Fibroblast of mammary gland (primary cell): ENCODE data around the gene BLOC1S5.

Source experiments
- DNase-seq: peaks from one replicate; pipeline ENCODE4 v3.0.0-alpha.2; 2010; ENCODE audit warnings: low read depth
- H3K4me3 ChIP-seq: 2 replicates; pipeline ENCODE4 v1.5.1; 2011; ENCODE audit warnings: low read depth, mild to moderate bottlenecking, low read length, moderate library complexity; ENCODE audit not compliant: control insufficient read depth
- CTCF ChIP-seq: conservative IDR thresholded peaks from 2 replicates; pipeline ENCODE4 v1.5.1; 2011; ENCODE audit warnings: low read depth, low read length, inconsistent platforms; ENCODE audit not compliant: control insufficient read depth, insufficient read depth

The BLOC1S5 gene

GRCh38 chr6:7999201-7999600, 65.0 kb downstream of the BLOC1S5 start:
- no peak overlapping the region for H3K4me3 ChIP-seq
- no peak for TF ChIP-seq CTCF
- DNase-seq = no peak

GRCh38 chr6:7998103-7998725, 66.0 kb downstream of the BLOC1S5 start:
- DNase-seq = peak; percentile 86
- no peak overlapping the region for H3K4me3 ChIP-seq
- TF ChIP-seq CTCF = no peak

GRCh38 chr6:7997286-7997685, 66.9 kb downstream of the BLOC1S5 start:
- DNase-seq = no peak
- H3K4me3 ChIP-seq = no peak overlapping the region
- TF ChIP-seq CTCF = no peak

- no peak for TF ChIP-seq CTCF
- no peak overlapping the region for H3K4me3 ChIP-seq
- peak; percentile 74 for DNase-seq
Observed at GRCh38 chr6:7996538-7997111, 67.6 kb downstream of the BLOC1S5 start.

GRCh38 chr6:7993952-7994351, 70.2 kb downstream of the BLOC1S5 start:
- TF ChIP-seq CTCF = no peak
- H3K4me3 ChIP-seq = no peak overlapping the region
- DNase-seq = no peak

- no peak overlapping the region for H3K4me3 ChIP-seq
- no peak for DNase-seq
- TF ChIP-seq CTCF = no peak
Observed at GRCh38 chr6:7993399-7993798, 70.8 kb downstream of the BLOC1S5 start.
